ENCODE results near the gene MYEF2.

- TF ChIP-seq CTCF (IDR thresholded peaks at IDR 0.05; ENCODE audit: insufficient read depth, low read length, poor library complexity, severe bottlenecking) (no peak), EZH2phosphoT487 (conservative IDR thresholded peaks at IDR 0.05; ENCODE audit: low read length) (no peak)
Observed at GRCh38 chr15:48086133-48086532, 92.0 kb downstream of the MYEF2 start.
